Stimulated activated CD8-positive, alpha-beta memory T cell treated with anti-CD3 and anti-CD28 coated beads, Interleukin-7, amount 100 ng/mL, for 4 hours (primary cell): ENCODE results near the gene PACS2.

ENCODE experiments used
- DNase-seq, 2 donors: peaks; one replicate each; pipeline ENCODE4 v3.0.0-alpha.2; 2020; ENCODE audit warnings: low read depth in 2 of 2

Gene PACS2

GRCh38 chr14:105421723-105422615 lies 107.4 kb downstream of the PACS2 start:
- no peak for DNase-seq

GRCh38 chr14:105422695-105423487 lies 108.3 kb downstream of the PACS2 start:
- no peak for DNase-seq

- no peak for DNase-seq
Measured at GRCh38 chr14:105423488-105424195, 109.1 kb downstream of the PACS2 start.

GRCh38 chr14:105424861-105425260 lies 110.3 kb downstream of the PACS2 start:
- no peak for DNase-seq

- no peak for DNase-seq
Measured at GRCh38 chr14:105425823-105426247, 111.3 kb downstream of the PACS2 start.

- no peak for DNase-seq
Measured at GRCh38 chr14:105426416-105427130, 112.0 kb downstream of the PACS2 start.

GRCh38 chr14:105427412-105427811 lies 112.9 kb downstream of the PACS2 start:
- DNase-seq: no peak

- DNase-seq: no peak
Measured at GRCh38 chr14:105427936-105428485, 113.5 kb downstream of the PACS2 start.

- no peak for DNase-seq
Measured at GRCh38 chr14:105430042-105430441, 115.5 kb downstream of the PACS2 start.

GRCh38 chr14:105430565-105430964 lies 116.0 kb downstream of the PACS2 start:
- DNase-seq: no peak

GRCh38 chr14:105431256-105431655 lies 116.7 kb downstream of the PACS2 start:
- DNase-seq: no peak

- DNase-seq: no peak
Measured at GRCh38 chr14:105432657-105433056, 118.1 kb downstream of the PACS2 start.

GRCh38 chr14:105433161-105433605 lies 118.6 kb downstream of the PACS2 start:
- DNase-seq: no peak

GRCh38 chr14:105436402-105436801 lies 121.9 kb downstream of the PACS2 start:
- DNase-seq: no peak

GRCh38 chr14:105436891-105437722 lies 122.6 kb downstream of the PACS2 start:
- DNase-seq: no peak

GRCh38 chr14:105437723-105438500 lies 123.4 kb downstream of the PACS2 start:
- no peak for DNase-seq

- DNase-seq: no peak
Measured at GRCh38 chr14:105439179-105439578, 124.6 kb downstream of the PACS2 start.

GRCh38 chr14:105439710-105440553 lies 125.4 kb downstream of the PACS2 start:
- no peak for DNase-seq

- no peak for DNase-seq
Measured at GRCh38 chr14:105440554-105440900, 126.0 kb downstream of the PACS2 start.
